ENCODE measurements around the gene TNS2. TPM values are rescaled to one million over a fixed set of nuclear protein-coding genes. Genes with fewer than 3 reads are reported as not detected.

Gene TNS2
- total RNA-seq, 4 donors from 2014 or later, result 173 to 226 (median 202) TPM

DNA sequence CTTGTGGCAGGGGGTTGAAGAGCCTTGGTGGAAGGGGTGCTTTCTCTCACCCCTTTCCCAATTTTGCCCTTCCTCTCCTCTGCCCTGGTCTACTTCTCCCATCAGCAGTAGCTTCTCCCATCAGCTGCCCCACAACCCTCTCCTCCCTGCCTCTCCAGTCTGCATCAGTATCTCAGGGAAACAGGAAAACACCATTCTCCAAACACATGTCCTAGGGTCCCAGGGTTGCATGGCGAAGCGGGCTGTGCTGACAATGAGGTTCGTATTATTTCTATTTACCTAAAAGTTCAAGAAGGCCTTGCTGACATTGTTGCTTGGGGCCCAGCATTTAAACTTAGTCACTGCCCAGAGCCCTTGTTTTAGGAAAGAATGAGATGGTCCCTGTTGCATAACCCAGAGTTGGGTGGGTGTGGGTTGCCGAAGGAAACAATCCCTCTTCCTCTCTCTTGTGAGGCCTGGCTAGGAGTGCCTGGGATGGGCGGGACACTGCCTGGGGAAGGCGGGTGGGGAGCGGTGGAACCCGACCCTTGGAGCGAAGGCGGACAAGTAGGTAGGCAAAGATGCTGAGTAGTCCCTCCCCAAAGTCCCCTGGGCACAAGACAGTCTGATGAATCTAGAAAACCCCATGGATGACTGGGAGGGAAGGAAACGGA is 46.4 kb downstream of the TNS2 start:
- Histone ChIP-seq H3K9me3 (no peaks in the 10 kb centered on the region), H3K4me1 (peaks cover 32 to 56% (median 52%) of the 10 kb centered on the region in 4 donors), H3K27me3 (no peaks in the 10 kb centered on the region), H3K4me3 (peak overlapping the region; percentile 69 to 78 (median 71)), H3K27ac (replicated peaks in 1 of 4) (peak overlapping the region; percentile 87 to 96 (median 91)), H3K36me3 (peaks cover 4 to 10% (median 8%) of the 10 kb centered on the region in 4 donors)
- intact Hi-C loops (cut with DNase I), result no loop called here
- TF ChIP-seq POLR2AphosphoS5 (IDR thresholded peaks at IDR 0.05), result peak; percentile 67 to 83
- no peak for TF ChIP-seq POLR2A (IDR thresholded peaks at IDR 0.05; ENCODE audit: low read depth)
- TF ChIP-seq, protein P1, sequence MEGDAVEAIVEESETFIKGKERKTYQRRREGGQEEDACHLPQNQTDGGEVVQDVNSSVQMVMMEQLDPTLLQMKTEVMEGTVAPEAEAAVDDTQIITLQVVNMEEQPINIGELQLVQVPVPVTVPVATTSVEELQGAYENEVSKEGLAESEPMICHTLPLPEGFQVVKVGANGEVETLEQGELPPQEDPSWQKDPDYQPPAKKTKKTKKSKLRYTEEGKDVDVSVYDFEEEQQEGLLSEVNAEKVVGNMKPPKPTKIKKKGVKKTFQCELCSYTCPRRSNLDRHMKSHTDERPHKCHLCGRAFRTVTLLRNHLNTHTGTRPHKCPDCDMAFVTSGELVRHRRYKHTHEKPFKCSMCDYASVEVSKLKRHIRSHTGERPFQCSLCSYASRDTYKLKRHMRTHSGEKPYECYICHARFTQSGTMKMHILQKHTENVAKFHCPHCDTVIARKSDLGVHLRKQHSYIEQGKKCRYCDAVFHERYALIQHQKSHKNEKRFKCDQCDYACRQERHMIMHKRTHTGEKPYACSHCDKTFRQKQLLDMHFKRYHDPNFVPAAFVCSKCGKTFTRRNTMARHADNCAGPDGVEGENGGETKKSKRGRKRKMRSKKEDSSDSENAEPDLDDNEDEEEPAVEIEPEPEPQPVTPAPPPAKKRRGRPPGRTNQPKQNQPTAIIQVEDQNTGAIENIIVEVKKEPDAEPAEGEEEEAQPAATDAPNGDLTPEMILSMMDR (IDR thresholded peaks at IDR 0.05), result no peak
- no peak for TF ChIP-seq EP300 (IDR thresholded peaks at IDR 0.05)
- DNase-seq (ENCODE audit: extremely low spot score), result no peak
- 60% methylated on average over 11 of the region's 11 CpGs for WGBS

DNA sequence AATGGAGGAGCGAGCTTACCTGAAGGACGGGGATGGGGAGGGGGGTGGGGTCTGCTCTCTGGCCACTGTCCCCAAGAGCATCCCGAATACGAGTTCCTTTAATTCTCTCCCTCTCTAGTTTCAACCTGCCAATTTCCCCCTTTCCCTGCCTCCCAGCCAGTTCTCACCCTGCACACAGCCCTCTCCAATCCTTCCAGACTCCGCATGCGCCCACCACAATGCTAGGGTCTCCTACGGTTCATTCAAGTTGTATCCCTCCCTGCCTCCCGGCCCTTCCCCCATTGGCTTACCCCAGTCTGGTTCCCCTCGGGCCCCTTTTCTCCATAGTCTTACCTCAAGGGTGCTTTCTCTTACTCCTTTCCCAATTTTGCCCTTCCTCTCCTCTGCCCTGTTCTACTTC is 46.9 kb downstream of the TNS2 start:
- intact Hi-C loops (cut with DNase I), result no loop called here

DNA sequence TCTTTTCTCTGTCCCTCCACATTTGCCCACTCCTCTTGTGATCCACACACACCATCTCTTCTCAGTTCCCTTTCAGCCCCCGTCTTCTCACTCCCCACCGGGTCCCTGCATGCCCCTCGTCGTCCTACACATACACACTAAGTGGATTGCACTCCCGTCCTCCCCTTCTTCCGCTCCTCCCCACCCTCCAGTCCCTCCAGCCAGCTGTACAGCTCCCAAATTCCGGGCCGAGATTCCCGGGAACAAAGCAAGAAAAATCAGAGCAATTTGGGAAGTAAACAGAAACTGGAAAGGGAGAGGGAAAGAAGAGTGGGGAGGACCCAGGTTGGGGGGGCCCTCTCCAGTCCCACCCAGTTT is 47.3 kb downstream of the TNS2 start:
- no peak for TF ChIP-seq EP300 (IDR thresholded peaks at IDR 0.05)
- TF ChIP-seq POLR2A (IDR thresholded peaks at IDR 0.05; ENCODE audit: low read depth), result no peak
- TF ChIP-seq POLR2AphosphoS5 (IDR thresholded peaks at IDR 0.05), result no peak
- TF ChIP-seq, protein P1 (IDR thresholded peaks at IDR 0.05), result no peak
- DNase-seq (ENCODE audit: extremely low spot score), result no peak
- Histone ChIP-seq H3K36me3 (peaks cover 8 to 19% (median 15%) of the 10 kb centered on the region in 4 donors), H3K4me3 (peak overlapping the region; percentile 69 to 78 (median 71)), H3K27ac (replicated peaks in 1 of 4) (peak overlapping the region; percentile 87 to 96 (median 91)), H3K9me3 (no peaks in the 10 kb centered on the region), H3K4me1 (peaks cover 32 to 57% (median 52%) of the 10 kb centered on the region in 4 donors), H3K27me3 (no peaks in the 10 kb centered on the region)
- intact Hi-C loops (cut with DNase I), result no loop called here
- WGBS, result 2% methylated on average over 9 of the region's 9 CpGs

More for the DNA sequence above, 46.9 kb downstream of the TNS2 start:
- no peak for DNase-seq (ENCODE audit: extremely low spot score)
- H3K4me3 ChIP-seq, result peak overlapping the region; percentile 69 to 78 (median 71)
- no peaks in the 10 kb centered on the region for H3K9me3 ChIP-seq
- TF ChIP-seq, protein P1 (IDR thresholded peaks at IDR 0.05), result no peak
- TF ChIP-seq EP300 (IDR thresholded peaks at IDR 0.05) (no peak), POLR2AphosphoS5 (IDR thresholded peaks at IDR 0.05) (no peak), POLR2A (IDR thresholded peaks at IDR 0.05; ENCODE audit: low read depth) (no peak)
- WGBS, result 63% methylated on average over 9 of the region's 9 CpGs
- H3K36me3 ChIP-seq, result peaks cover 7 to 15% (median 11%) of the 10 kb centered on the region in 4 donors
- peak overlapping the region; percentile 87 to 96 (median 91) for H3K27ac ChIP-seq (replicated peaks in 1 of 4)
- peaks cover 32 to 56% (median 52%) of the 10 kb centered on the region in 4 donors for H3K4me1 ChIP-seq
- no peaks in the 10 kb centered on the region for H3K27me3 ChIP-seq

DNA sequence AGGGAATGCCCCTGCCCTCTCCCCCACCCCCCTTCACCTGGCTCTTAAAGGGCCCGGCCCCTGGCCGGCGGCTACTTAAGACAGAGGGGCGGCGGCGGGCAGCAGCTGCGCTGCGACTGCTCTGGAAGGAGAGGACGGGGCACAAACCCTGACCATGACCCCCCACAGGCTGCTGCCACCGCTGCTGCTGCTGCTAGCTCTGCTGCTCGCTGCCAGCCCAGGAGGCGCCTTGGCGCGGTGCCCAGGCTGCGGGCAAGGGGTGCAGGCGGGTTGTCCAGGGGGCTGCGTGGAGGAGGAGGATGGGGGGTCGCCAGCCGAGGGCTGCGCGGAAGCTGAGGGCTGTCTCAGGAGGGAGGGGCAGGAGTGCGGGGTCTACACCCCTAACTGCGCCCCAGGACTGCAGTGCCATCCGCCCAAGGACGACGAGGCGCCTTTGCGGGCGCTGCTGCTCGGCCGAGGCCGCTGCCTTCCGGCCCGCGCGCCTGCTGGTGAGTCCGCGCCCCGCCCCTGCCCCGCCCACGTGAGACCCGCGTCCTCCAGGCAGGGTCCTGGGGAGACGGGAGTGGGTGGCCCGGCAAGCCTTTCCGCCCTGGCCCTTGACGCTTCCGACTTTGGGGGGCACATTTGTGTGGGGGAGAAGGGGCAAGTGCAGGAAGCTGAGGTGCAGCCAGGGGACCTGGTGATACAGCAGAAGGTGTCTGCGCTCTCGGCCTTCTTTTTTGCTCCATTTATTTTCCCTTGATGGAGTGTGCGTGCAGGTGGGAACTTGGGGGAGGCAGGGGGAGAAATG is 47.9 kb downstream of the TNS2 start, which contains the start of gene IGFBP6:
IGFBP6 (plus strand) TSS at position 104 of the 790 bp plus-strand sequence; CDS start at position 155, 51 bp downstream.
- intact Hi-C loops (cut with DNase I), result no loop called here
- H3K4me1 ChIP-seq, result peaks cover 32 to 59% (median 52%) of the 10 kb centered on the region in 4 donors
- no peak for DNase-seq (ENCODE audit: extremely low spot score)
- H3K4me3 ChIP-seq, result peak within 1 kb of the TSS; percentile 69 to 78 (median 71)
- peaks cover 8 to 24% (median 18%) of the 10 kb centered on the region in 4 donors for H3K36me3 ChIP-seq
- no peak for TF ChIP-seq EP300 (IDR thresholded peaks at IDR 0.05)
- peak; percentile 34 to 69 for TF ChIP-seq POLR2AphosphoS5 (IDR thresholded peaks at IDR 0.05)
- TF ChIP-seq POLR2A (IDR thresholded peaks at IDR 0.05; ENCODE audit: low read depth), result no peak
- TF ChIP-seq, protein P1 (IDR thresholded peaks at IDR 0.05), result peak in 1 of 3 experiments; percentile 32
- no peaks in the 10 kb centered on the region for H3K27me3 ChIP-seq
- WGBS, result 3% methylated on average over 22 of the region's 51 CpGs
- H3K9me3 ChIP-seq, result no peaks in the 10 kb centered on the region
- H3K27ac ChIP-seq (replicated peaks in 1 of 4), result peak within 1 kb of the TSS; percentile 87 to 96 (median 91)

All from esophagus muscularis mucosa (tissue), 4 donors.